Measurements from ENCODE around the gene IL13RA2.

Gene IL13RA2

DNA sequence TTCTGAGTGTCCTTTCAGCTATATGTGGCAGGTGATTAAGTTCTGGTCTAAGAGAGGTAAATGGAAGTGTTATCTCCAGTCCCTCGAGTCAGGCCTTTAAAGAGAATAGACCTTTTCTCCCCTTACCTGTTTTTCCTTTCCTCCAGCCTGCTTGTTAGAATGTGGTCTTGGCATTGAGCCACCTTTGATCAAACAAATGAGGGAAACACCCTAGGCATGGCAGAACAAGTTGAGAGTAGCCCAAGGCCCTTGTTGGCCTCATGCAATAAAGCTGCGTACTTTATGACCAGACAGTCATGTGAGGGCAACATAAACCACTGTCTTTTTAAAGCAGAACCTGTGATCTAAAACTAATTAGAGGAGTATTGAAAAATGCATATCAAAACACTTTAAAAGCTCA, 13.2 kb upstream of the IL13RA2 start:
- Histone ChIP-seq H3K9me3 (ENCODE audit: insufficient read depth, low read depth, low read length) (no peaks in the 10 kb centered on the region), H3K27me3 (ENCODE audit: insufficient read depth, low read length) (no peaks in the 10 kb centered on the region), H3K4me1 (ENCODE audit: insufficient read depth, low read length) (no peaks in the 10 kb centered on the region), H3K9ac (ENCODE audit: low read depth, low read length) (no peak overlapping the region), H3K27ac (ENCODE audit: low read length) (no peak overlapping the region), H3K4me3 (ENCODE audit: low read length) (no peak overlapping the region), H3K36me3 (ENCODE audit: insufficient read depth, low read depth, low read length) (no peaks in the 10 kb centered on the region)

DNA sequence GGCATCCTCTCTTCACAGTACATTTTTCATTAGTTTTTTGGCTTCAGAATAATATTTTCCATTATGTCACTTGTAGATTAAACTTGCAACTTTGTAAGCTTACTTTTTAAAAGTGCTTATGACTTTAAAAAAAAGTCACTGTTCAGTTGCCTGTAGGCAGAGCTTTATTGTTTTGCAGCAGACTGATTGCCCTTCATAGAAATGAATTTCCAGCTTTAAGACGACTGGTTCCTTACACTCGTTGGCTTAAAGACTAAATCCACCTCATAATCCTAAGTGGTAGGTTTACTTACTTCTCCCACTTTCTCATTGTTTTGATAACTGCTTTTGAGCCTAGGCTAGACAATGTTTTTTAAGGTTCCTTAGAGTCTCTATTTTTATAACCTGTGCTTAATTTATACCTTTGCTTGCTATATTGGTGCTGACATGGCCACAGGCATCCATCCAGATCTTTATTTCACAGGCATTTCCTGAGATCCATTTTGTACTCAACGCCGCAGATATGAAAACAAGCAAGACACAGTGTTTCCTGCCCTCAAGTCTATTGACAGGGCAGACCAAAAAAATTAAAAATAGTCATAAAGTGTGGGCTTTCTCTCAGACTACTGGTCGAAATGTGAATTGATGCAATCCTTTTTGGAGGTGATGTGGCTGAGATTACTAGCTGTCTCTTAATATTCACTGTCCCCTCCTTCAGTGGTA, 12.6 kb upstream of the IL13RA2 start:
- no peaks in the 10 kb centered on the region for H3K4me1 ChIP-seq (ENCODE audit: insufficient read depth, low read length)
- no peaks in the 10 kb centered on the region for H3K9me3 ChIP-seq (ENCODE audit: insufficient read depth, low read depth, low read length)
- H3K9ac ChIP-seq (ENCODE audit: low read depth, low read length), result no peak overlapping the region
- no peak overlapping the region for H3K4me3 ChIP-seq (ENCODE audit: low read length)
- H3K27ac ChIP-seq (ENCODE audit: low read length), result no peak overlapping the region
- no peaks in the 10 kb centered on the region for H3K36me3 ChIP-seq (ENCODE audit: insufficient read depth, low read depth, low read length)
- H3K27me3 ChIP-seq (ENCODE audit: insufficient read depth, low read length), result no peaks in the 10 kb centered on the region

DNA sequence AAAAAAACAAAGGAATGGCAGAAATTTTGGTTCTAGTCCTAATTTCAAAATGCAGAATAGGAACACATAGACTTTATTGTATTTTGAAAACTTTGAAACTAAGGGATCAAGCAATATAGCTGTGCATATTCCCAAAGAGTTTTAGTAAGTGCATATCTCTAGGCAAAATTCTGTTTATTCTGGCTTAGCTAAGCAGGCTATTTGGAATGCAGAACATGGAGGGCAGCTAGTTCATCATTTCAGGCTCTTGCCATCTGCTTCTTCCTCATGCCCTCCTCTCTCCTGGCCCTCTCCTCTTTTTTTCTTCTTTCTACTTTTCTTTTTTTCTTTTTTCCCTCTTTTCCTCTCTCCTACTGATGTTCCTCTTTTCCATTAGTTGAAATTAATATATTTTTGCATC, 12.0 kb upstream of the IL13RA2 start:
- no peaks in the 10 kb centered on the region for H3K36me3 ChIP-seq (ENCODE audit: insufficient read depth, low read depth, low read length)
- no peaks in the 10 kb centered on the region for H3K9me3 ChIP-seq (ENCODE audit: insufficient read depth, low read depth, low read length)
- H3K4me3 ChIP-seq (ENCODE audit: low read length), result no peak overlapping the region
- H3K9ac ChIP-seq (ENCODE audit: low read depth, low read length), result no peak overlapping the region
- no peaks in the 10 kb centered on the region for H3K4me1 ChIP-seq (ENCODE audit: insufficient read depth, low read length)
- H3K27me3 ChIP-seq (ENCODE audit: insufficient read depth, low read length), result no peaks in the 10 kb centered on the region
- no peak overlapping the region for H3K27ac ChIP-seq (ENCODE audit: low read length)

DNA sequence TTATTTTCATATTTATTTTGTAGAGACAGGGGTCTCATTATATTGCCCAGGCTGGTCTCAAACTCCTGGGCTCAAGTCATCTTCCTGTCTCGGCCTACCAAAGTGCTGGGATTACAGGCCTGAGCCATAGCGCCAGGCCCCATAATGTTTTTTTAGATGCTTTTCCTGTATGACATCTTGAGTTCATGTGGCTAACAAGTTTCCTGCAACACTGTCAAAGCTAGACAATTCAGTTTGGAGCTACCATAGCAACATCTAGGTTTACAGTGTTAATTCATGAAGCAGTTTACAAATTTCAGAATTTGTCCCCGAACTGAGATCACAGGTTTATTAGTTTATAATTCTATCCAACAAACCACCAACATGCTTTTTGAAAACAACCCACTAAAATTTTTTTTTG, 6.4 kb upstream of the IL13RA2 start:
- Histone ChIP-seq H3K36me3 (ENCODE audit: insufficient read depth, low read depth, low read length) (no peaks in the 10 kb centered on the region), H3K4me1 (ENCODE audit: insufficient read depth, low read length) (no peaks in the 10 kb centered on the region), H3K27me3 (ENCODE audit: insufficient read depth, low read length) (no peaks in the 10 kb centered on the region), H3K4me3 (ENCODE audit: low read length) (no peak overlapping the region), H3K9me3 (ENCODE audit: insufficient read depth, low read depth, low read length) (no peaks in the 10 kb centered on the region), H3K27ac (ENCODE audit: low read length) (no peak overlapping the region), H3K9ac (ENCODE audit: low read depth, low read length) (no peak overlapping the region)

DNA sequence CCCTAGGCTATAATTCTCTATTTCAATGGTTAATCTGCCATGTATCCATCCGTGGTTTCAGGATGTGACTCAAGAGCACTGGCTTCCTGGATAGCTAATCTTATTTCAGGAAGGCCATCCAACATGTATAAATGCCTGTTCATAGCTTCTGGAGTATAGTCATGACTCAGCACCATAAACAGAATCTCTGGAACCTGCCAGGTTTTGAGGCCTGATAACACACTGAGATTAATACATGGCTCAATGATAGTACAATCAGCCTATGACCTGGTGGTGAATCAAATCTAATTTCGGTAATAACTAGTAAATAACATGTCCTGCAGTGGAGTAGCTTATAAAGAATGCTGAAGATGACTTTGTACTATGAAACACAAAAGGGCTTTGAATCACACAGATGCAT, 5.7 kb upstream of the IL13RA2 start:
- Histone ChIP-seq H3K4me1 (ENCODE audit: insufficient read depth, low read length) (no peaks in the 10 kb centered on the region), H3K27me3 (ENCODE audit: insufficient read depth, low read length) (no peaks in the 10 kb centered on the region), H3K9ac (ENCODE audit: low read depth, low read length) (no peak overlapping the region), H3K27ac (ENCODE audit: low read length) (no peak overlapping the region), H3K4me3 (ENCODE audit: low read length) (no peak overlapping the region), H3K36me3 (ENCODE audit: insufficient read depth, low read depth, low read length) (no peaks in the 10 kb centered on the region), H3K9me3 (ENCODE audit: insufficient read depth, low read depth, low read length) (no peaks in the 10 kb centered on the region)

DNA sequence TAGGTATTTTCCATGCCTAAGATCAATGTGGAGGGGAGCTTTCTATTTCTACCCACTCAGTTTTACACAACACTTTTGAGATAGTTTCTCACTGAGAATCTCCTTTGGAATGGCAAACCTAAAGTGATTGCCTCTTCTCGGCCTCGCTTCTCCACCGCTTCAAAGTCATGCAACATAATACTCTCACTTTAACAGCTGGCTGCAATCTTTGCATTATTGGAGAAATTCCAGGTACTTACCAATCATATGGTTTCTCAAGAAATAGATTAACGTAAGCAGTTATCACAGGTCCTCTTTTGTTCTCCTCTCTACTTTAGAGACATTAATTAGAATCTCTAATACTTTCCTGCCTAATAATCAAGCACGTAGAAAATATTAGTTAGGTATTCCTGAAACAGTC, 3.7 kb upstream of the IL13RA2 start:
- Histone ChIP-seq H3K36me3 (ENCODE audit: insufficient read depth, low read depth, low read length) (no peaks in the 10 kb centered on the region), H3K4me3 (ENCODE audit: low read length) (no peak overlapping the region), H3K9me3 (ENCODE audit: insufficient read depth, low read depth, low read length) (no peaks in the 10 kb centered on the region), H3K27me3 (ENCODE audit: insufficient read depth, low read length) (no peaks in the 10 kb centered on the region), H3K4me1 (ENCODE audit: insufficient read depth, low read length) (no peaks in the 10 kb centered on the region), H3K9ac (ENCODE audit: low read depth, low read length) (no peak overlapping the region), H3K27ac (ENCODE audit: low read length) (no peak overlapping the region)

DNA sequence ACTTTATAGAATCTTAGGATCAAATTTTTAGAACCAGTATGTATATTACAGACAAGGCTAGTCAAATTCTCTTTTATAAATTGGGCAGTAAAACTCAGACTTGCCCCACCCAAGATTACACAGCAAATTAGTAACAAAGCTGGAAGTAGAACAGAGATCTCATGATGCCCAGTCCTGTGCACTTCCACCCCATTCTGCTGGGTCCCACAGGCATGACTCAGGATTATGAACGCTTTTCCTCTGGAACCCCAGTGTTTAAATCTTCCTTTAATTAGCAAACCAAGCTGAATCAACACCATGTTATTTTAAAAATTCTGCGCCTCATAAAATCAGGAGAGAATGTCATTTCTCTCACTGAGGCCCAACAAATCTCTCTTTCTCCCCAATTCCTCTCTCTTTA, 1.5 kb upstream of the IL13RA2 start:
- Histone ChIP-seq H3K9me3 (ENCODE audit: insufficient read depth, low read depth, low read length) (no peaks in the 10 kb centered on the region), H3K4me1 (ENCODE audit: insufficient read depth, low read length) (no peaks in the 10 kb centered on the region), H3K27ac (ENCODE audit: low read length) (no peak overlapping the region), H3K4me3 (ENCODE audit: low read length) (no peak overlapping the region), H3K27me3 (ENCODE audit: insufficient read depth, low read length) (no peaks in the 10 kb centered on the region), H3K36me3 (ENCODE audit: insufficient read depth, low read depth, low read length) (no peaks in the 10 kb centered on the region), H3K9ac (ENCODE audit: low read depth, low read length) (no peak overlapping the region)

DNA sequence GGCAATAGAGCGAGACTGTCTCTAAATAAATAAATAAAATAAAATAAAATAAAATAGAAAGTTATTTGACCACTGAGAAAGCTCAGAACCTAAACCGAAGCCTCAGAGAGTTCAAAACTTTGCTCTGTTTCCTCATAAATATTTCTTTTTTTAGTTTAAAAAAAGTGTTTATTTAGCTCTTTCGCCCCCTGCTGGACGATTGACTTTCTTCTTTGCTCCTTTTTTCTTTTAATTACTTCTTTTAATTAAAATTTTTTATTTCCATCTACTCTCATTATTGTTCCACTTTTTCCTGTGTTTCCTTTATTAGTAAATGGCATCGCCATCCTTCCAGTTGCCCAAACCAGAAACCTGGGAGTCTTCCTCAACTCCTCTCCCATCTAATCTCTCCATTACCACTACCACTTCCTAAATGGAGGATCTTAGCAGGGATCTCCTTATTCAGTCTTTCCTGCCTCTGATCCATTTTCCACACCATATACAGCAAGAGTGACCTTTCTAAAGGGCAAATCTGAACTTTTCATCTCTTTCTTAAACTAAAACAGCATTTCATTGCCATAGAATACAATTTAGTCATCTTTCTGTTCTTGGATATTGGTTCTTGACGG, 728 bp upstream of the IL13RA2 start:
- H3K9ac ChIP-seq (ENCODE audit: low read depth, low read length), result no peak overlapping the region

DNA sequence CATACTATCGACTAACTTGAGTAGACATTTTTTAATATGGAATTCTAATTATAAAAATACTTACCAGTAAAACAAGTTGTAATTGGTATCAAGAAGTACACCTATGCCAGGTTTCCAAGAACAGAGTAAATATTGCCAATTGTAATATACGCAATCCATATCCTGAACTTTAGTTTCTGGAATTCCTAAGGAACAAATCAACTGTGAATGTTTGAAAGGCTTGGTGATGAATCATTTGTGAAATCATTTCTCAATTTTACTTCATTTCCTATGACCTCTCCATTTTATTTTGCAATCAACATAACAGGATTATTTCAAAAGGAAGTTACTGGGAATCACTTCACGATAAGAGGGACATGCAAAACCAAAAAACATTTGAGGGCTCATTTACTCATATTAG, 3.7 kb downstream of the IL13RA2 start:
- Histone ChIP-seq H3K9me3 (ENCODE audit: insufficient read depth, low read depth, low read length) (no peaks in the 10 kb centered on the region), H3K4me1 (ENCODE audit: insufficient read depth, low read length) (no peaks in the 10 kb centered on the region), H3K36me3 (ENCODE audit: insufficient read depth, low read depth, low read length) (no peaks in the 10 kb centered on the region), H3K4me3 (ENCODE audit: low read length) (no peak overlapping the region), H3K27me3 (ENCODE audit: insufficient read depth, low read length) (no peaks in the 10 kb centered on the region), H3K27ac (ENCODE audit: low read length) (no peak overlapping the region), H3K9ac (ENCODE audit: low read depth, low read length) (no peak overlapping the region)

More for the DNA sequence above, 728 bp upstream of the IL13RA2 start:
- no peak overlapping the region for H3K27ac ChIP-seq (ENCODE audit: low read length)
- no peaks in the 10 kb centered on the region for H3K9me3 ChIP-seq (ENCODE audit: insufficient read depth, low read depth, low read length)
- no peak overlapping the region for H3K4me3 ChIP-seq (ENCODE audit: low read length)
- H3K36me3 ChIP-seq (ENCODE audit: insufficient read depth, low read depth, low read length), result no peaks in the 10 kb centered on the region
- no peaks in the 10 kb centered on the region for H3K27me3 ChIP-seq (ENCODE audit: insufficient read depth, low read length)
- no peaks in the 10 kb centered on the region for H3K4me1 ChIP-seq (ENCODE audit: insufficient read depth, low read length)

DNA sequence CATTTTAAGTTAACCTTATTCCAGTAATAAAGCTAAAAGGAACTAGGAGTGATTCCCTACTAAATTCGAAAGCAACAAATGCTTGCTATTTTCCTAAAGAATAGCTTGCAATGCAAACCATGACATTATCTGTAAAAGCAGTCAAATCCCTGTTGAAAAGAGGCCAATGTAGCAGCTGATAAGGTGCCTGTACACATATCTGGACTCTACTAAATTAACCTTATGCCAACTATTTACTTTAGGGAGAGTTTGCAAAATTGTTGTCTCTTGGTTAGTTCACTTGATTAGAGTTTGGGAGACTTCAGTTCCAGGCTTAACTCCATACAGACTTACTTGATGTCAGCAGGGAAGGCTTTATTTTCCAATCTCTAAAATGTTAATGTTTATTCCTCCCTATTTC, 6.0 kb downstream of the IL13RA2 start:
- H3K27me3 ChIP-seq (ENCODE audit: insufficient read depth, low read length), result no peaks in the 10 kb centered on the region
- H3K9me3 ChIP-seq (ENCODE audit: insufficient read depth, low read depth, low read length), result no peaks in the 10 kb centered on the region
- no peak overlapping the region for H3K4me3 ChIP-seq (ENCODE audit: low read length)
- H3K9ac ChIP-seq (ENCODE audit: low read depth, low read length), result no peak overlapping the region
- H3K36me3 ChIP-seq (ENCODE audit: insufficient read depth, low read depth, low read length), result no peaks in the 10 kb centered on the region
- no peaks in the 10 kb centered on the region for H3K4me1 ChIP-seq (ENCODE audit: insufficient read depth, low read length)
- no peak overlapping the region for H3K27ac ChIP-seq (ENCODE audit: low read length)

DNA sequence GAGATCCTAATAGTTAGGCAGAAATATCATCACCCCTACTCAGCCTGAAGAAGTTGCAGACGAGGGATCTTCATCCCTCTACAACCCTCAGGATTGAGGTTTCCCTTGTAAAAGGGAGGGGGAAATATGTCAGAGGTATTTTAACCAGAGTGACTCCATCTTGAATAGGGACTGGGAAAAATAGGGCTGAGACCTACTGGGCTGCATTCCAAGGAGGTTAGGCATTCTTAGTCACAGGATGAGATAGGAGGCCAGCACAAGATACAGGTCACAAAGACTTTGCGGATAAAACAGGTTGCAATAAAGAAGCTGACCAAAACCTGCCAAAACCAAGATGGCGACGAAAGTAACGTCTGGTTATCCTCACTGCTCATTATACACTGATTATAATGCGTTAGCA, 17.5 kb downstream of the IL13RA2 start:
- Histone ChIP-seq H3K4me3 (ENCODE audit: low read length) (no peak overlapping the region), H3K27me3 (ENCODE audit: insufficient read depth, low read length) (no peaks in the 10 kb centered on the region), H3K9ac (ENCODE audit: low read depth, low read length) (no peak overlapping the region), H3K4me1 (ENCODE audit: insufficient read depth, low read length) (no peaks in the 10 kb centered on the region), H3K27ac (ENCODE audit: low read length) (no peak overlapping the region), H3K36me3 (ENCODE audit: insufficient read depth, low read depth, low read length) (no peaks in the 10 kb centered on the region), H3K9me3 (ENCODE audit: insufficient read depth, low read depth, low read length) (no peaks in the 10 kb centered on the region)

DNA sequence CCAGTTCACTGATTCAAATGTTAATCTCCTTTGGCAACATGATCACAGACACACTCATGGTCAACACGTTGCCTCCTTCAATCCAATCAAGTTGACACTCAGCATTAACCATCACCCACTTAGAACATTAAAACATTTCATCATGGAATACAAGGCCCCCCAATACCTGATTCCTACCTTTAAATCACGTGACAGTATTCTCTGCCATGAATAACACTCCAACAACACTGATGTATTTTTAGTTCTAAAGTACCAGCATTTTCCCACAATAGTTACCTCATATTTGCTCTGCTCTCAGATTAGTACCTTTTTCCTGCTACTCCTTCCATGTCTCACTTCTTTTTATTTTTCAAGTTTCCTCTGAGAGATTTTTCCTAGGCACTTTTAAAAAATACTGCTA, 19.6 kb downstream of the IL13RA2 start:
- Histone ChIP-seq H3K27me3 (ENCODE audit: insufficient read depth, low read length) (no peaks in the 10 kb centered on the region), H3K4me1 (ENCODE audit: insufficient read depth, low read length) (no peaks in the 10 kb centered on the region), H3K9me3 (ENCODE audit: insufficient read depth, low read depth, low read length) (no peaks in the 10 kb centered on the region)

More for the DNA sequence above, 19.6 kb downstream of the IL13RA2 start:
- Histone ChIP-seq H3K4me3 (ENCODE audit: low read length) (no peak overlapping the region), H3K9ac (ENCODE audit: low read depth, low read length) (no peak overlapping the region), H3K36me3 (ENCODE audit: insufficient read depth, low read depth, low read length) (no peaks in the 10 kb centered on the region), H3K27ac (ENCODE audit: low read length) (no peak overlapping the region)
